ENCODE data around the gene FAAP24.
A peak's percentile ranks its signal among the peaks of the same experiment; 100 is the strongest.
"Not testable (repeated sequence)": the region's sequence is repeated elsewhere in the genome, so short reads cannot be mapped to it uniquely, and the experiment has no call there.

The FAAP24 gene

GRCh38 chr19:33005440-33005839 lies 33.4 kb downstream of the FAAP24 start:
- no peak overlapping the region for H3K4me3 Mint-ChIP-seq
- no peaks in the 10 kb centered on the region for H3K27me3 Mint-ChIP-seq (ENCODE audit: low read depth, poor library complexity)
- peaks cover 4% of the 10 kb centered on the region for H3K4me1 Mint-ChIP-seq
- peaks cover 5% of the 10 kb centered on the region for H3K36me3 Mint-ChIP-seq (ENCODE audit: low read depth)
- TF ChIP-seq CTCF (IDR thresholded peaks at IDR 0.05): no peak
- no peak for DNase-seq
- no peak overlapping the region for H3K27ac Mint-ChIP-seq
- no peaks in the 10 kb centered on the region for H3K9me3 Mint-ChIP-seq

- no peaks in the 10 kb centered on the region for H3K27me3 Mint-ChIP-seq (ENCODE audit: low read depth, poor library complexity)
- no peak for TF ChIP-seq CTCF (IDR thresholded peaks at IDR 0.05)
- no peaks in the 10 kb centered on the region for H3K4me1 Mint-ChIP-seq
- H3K27ac Mint-ChIP-seq: no peak overlapping the region
- no peak for DNase-seq
- no peaks in the 10 kb centered on the region for H3K9me3 Mint-ChIP-seq
- H3K4me3 Mint-ChIP-seq: no peak overlapping the region
- peaks cover 13% of the 10 kb centered on the region for H3K36me3 Mint-ChIP-seq (ENCODE audit: low read depth)
These were observed 36.7 kb downstream of the FAAP24 start for GRCh38 chr19:33008738-33009137.

- H3K27me3 Mint-ChIP-seq (ENCODE audit: low read depth, poor library complexity); DNase-seq; H3K4me3 Mint-ChIP-seq; H3K9me3 Mint-ChIP-seq; H3K36me3 Mint-ChIP-seq (ENCODE audit: low read depth); H3K4me1 Mint-ChIP-seq; H3K27ac Mint-ChIP-seq: not testable (repeated sequence)
These were observed 38.8 kb downstream of the FAAP24 start for GRCh38 chr19:33010891-33011290.

GRCh38 chr19:33022472-33023116 lies 50.6 kb downstream of the FAAP24 start:
- Mint-ChIP-seq H3K36me3 (ENCODE audit: low read depth) (peaks cover 4% of the 10 kb centered on the region), H3K9me3 (peaks cover 5% of the 10 kb centered on the region), H3K27me3 (ENCODE audit: low read depth, poor library complexity) (peaks cover 9% of the 10 kb centered on the region), H3K4me3 (no peak overlapping the region), H3K4me1 (peaks cover 12% of the 10 kb centered on the region), H3K27ac (peak overlapping the region; percentile 53)
- DNase-seq: peak; percentile 23
- TF ChIP-seq CTCF (IDR thresholded peaks at IDR 0.05): no peak

GRCh38 chr19:33024398-33024797 lies 52.4 kb downstream of the FAAP24 start:
- Mint-ChIP-seq H3K4me3 (no peak overlapping the region), H3K36me3 (ENCODE audit: low read depth) (peaks cover 8% of the 10 kb centered on the region), H3K27ac (peak overlapping the region; percentile 32), H3K9me3 (peaks cover 22% of the 10 kb centered on the region), H3K27me3 (ENCODE audit: low read depth, poor library complexity) (peaks cover 9% of the 10 kb centered on the region), H3K4me1 (peaks cover 12% of the 10 kb centered on the region)
- TF ChIP-seq CTCF (IDR thresholded peaks at IDR 0.05): no peak
- DNase-seq: no peak

- Mint-ChIP-seq H3K4me1 (peaks cover 12% of the 10 kb centered on the region), H3K9me3 (peaks cover 33% of the 10 kb centered on the region), H3K36me3 (ENCODE audit: low read depth) (peaks cover 10% of the 10 kb centered on the region)
- H3K4me3 Mint-ChIP-seq; DNase-seq; H3K27ac Mint-ChIP-seq; H3K27me3 Mint-ChIP-seq (ENCODE audit: low read depth, poor library complexity): not testable (repeated sequence)
These were observed 53.6 kb downstream of the FAAP24 start for GRCh38 chr19:33025468-33026238.

GRCh38 chr19:33026602-33027001 lies 54.6 kb downstream of the FAAP24 start:
- peaks cover 12% of the 10 kb centered on the region for H3K4me1 Mint-ChIP-seq
- H3K36me3 Mint-ChIP-seq (ENCODE audit: low read depth): peaks cover 12% of the 10 kb centered on the region
- H3K4me3 Mint-ChIP-seq; DNase-seq; H3K27me3 Mint-ChIP-seq (ENCODE audit: low read depth, poor library complexity); H3K27ac Mint-ChIP-seq: not testable (repeated sequence)
- H3K9me3 Mint-ChIP-seq: peaks cover 36% of the 10 kb centered on the region
